ENCODE data around the gene VCL.
A peak's percentile ranks its signal among the peaks of the same experiment; 100 is the strongest.

Gene VCL

GRCh38 chr10:74079028-74079935 lies 81.4 kb downstream of the VCL start:
- no peak overlapping the region; the same call in 1 of the 2 replicates for H3K4me3 ChIP-seq (ENCODE audit: low read depth, low read length)
- no peak overlapping the region for H3K9ac ChIP-seq (ENCODE audit: low read length)

GRCh38 chr10:74079936-74080590 lies 82.1 kb downstream of the VCL start:
- no peaks in the 10 kb centered on the region for H3K27me3 ChIP-seq (ENCODE audit: control insufficient read depth, insufficient read depth, low read length)
- no peaks in the 10 kb centered on the region for H3K9me3 ChIP-seq (ENCODE audit: control insufficient read depth, insufficient read depth, low read depth, low read length)
- peak overlapping the region; percentile 61 for H3K27ac ChIP-seq (ENCODE audit: low read depth, low read length)
- peaks cover 50% of the 10 kb centered on the region for H3K4me1 ChIP-seq (ENCODE audit: control insufficient read depth, insufficient read depth, low read length)
- peaks cover 53% of the 10 kb centered on the region for H3K36me3 ChIP-seq (ENCODE audit: control insufficient read depth, insufficient read depth, low read length)
- no peak overlapping the region; the same call in 1 of the 2 replicates for H3K4me3 ChIP-seq (ENCODE audit: low read depth, low read length)
- H3K9ac ChIP-seq (ENCODE audit: low read length): no peak overlapping the region

More at GRCh38 chr10:74079028-74079935, 81.4 kb downstream of the VCL start:
- Histone ChIP-seq H3K36me3 (ENCODE audit: control insufficient read depth, insufficient read depth, low read length) (peaks cover 57% of the 10 kb centered on the region), H3K27ac (ENCODE audit: low read depth, low read length) (peak overlapping the region; percentile 61), H3K27me3 (ENCODE audit: control insufficient read depth, insufficient read depth, low read length) (no peaks in the 10 kb centered on the region), H3K9me3 (ENCODE audit: control insufficient read depth, insufficient read depth, low read depth, low read length) (no peaks in the 10 kb centered on the region), H3K4me1 (ENCODE audit: control insufficient read depth, insufficient read depth, low read length) (peaks cover 50% of the 10 kb centered on the region)

- peaks cover 47% of the 10 kb centered on the region for H3K4me1 ChIP-seq (ENCODE audit: control insufficient read depth, insufficient read depth, low read length)
- no peak overlapping the region for H3K27ac ChIP-seq (ENCODE audit: low read depth, low read length)
- no peak overlapping the region for H3K4me3 ChIP-seq (ENCODE audit: low read depth, low read length)
- H3K9ac ChIP-seq (ENCODE audit: low read length): no peak overlapping the region
- H3K9me3 ChIP-seq (ENCODE audit: control insufficient read depth, insufficient read depth, low read depth, low read length): no peaks in the 10 kb centered on the region
- H3K27me3 ChIP-seq (ENCODE audit: control insufficient read depth, insufficient read depth, low read length): no peaks in the 10 kb centered on the region
- H3K36me3 ChIP-seq (ENCODE audit: control insufficient read depth, insufficient read depth, low read length): peaks cover 54% of the 10 kb centered on the region
Measured at GRCh38 chr10:74081192-74081803, 83.4 kb downstream of the VCL start.

GRCh38 chr10:74081941-74082718 lies 84.2 kb downstream of the VCL start:
- H3K9me3 ChIP-seq (ENCODE audit: control insufficient read depth, insufficient read depth, low read depth, low read length): no peaks in the 10 kb centered on the region
- no peak overlapping the region for H3K9ac ChIP-seq (ENCODE audit: low read length)
- H3K27me3 ChIP-seq (ENCODE audit: control insufficient read depth, insufficient read depth, low read length): no peaks in the 10 kb centered on the region
- peaks cover 52% of the 10 kb centered on the region for H3K36me3 ChIP-seq (ENCODE audit: control insufficient read depth, insufficient read depth, low read length)
- H3K4me3 ChIP-seq (ENCODE audit: low read depth, low read length): no peak overlapping the region
- H3K27ac ChIP-seq (ENCODE audit: low read depth, low read length): no peak overlapping the region
- peaks cover 40% of the 10 kb centered on the region for H3K4me1 ChIP-seq (ENCODE audit: control insufficient read depth, insufficient read depth, low read length)

DNA sequence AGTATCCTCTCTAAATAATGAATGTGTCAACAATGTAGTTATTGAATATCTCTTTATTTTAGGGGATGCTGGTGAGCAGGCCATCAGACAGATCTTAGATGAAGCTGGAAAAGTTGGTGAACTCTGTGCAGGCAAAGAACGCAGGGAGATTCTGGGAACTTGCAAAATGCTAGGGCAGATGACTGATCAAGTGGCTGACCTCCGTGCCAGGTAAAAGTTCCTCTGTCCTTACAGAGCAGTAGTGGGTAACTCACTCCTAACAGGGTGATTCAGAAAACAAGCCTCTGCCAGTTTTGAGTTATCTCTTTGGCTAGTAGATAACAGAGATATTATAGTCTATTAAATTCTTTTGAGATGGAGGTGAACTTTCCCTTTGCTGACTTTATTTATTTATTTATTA lies 85.4 kb downstream of the VCL start:
- Histone ChIP-seq H3K4me1 (ENCODE audit: control insufficient read depth, insufficient read depth, low read length) (peaks cover 29% of the 10 kb centered on the region), H3K9me3 (ENCODE audit: control insufficient read depth, insufficient read depth, low read depth, low read length) (no peaks in the 10 kb centered on the region), H3K9ac (ENCODE audit: low read length) (no peak overlapping the region), H3K27ac (ENCODE audit: low read depth, low read length) (no peak overlapping the region), H3K4me3 (ENCODE audit: low read depth, low read length) (no peak overlapping the region), H3K36me3 (ENCODE audit: control insufficient read depth, insufficient read depth, low read length) (peaks cover 54% of the 10 kb centered on the region), H3K27me3 (ENCODE audit: control insufficient read depth, insufficient read depth, low read length) (no peaks in the 10 kb centered on the region)

GRCh38 chr10:74084955-74085354 lies 87.0 kb downstream of the VCL start:
- no peak overlapping the region for H3K9ac ChIP-seq (ENCODE audit: low read length)
- peaks cover 66% of the 10 kb centered on the region for H3K36me3 ChIP-seq (ENCODE audit: control insufficient read depth, insufficient read depth, low read length)

DNA sequence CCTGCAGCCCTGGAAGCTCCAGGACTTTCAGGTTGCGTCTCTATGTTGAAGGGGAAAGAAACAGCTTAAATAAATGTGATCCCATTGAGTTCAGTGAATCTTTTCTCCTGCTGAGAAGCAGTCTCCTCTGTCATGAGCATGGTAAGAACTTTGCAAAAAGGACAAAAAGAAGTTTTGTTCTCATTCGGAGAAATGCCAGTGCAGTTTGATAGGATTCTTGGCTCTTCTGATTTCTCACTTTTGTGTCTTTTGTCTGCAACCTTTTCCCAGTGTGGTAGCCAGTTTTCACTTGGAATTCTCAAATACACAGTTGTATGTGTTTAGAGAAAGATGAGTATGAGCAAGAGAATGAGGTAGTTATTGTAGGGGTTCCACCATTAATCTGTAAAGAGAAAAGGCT lies 88.4 kb downstream of the VCL start:
- Histone ChIP-seq H3K4me1 (ENCODE audit: control insufficient read depth, insufficient read depth, low read length) (no peaks in the 10 kb centered on the region), H3K9me3 (ENCODE audit: control insufficient read depth, insufficient read depth, low read depth, low read length) (no peaks in the 10 kb centered on the region), H3K9ac (ENCODE audit: low read length) (no peak overlapping the region), H3K4me3 (ENCODE audit: low read depth, low read length) (no peak overlapping the region), H3K27me3 (ENCODE audit: control insufficient read depth, insufficient read depth, low read length) (no peaks in the 10 kb centered on the region), H3K27ac (ENCODE audit: low read depth, low read length) (no peak overlapping the region), H3K36me3 (ENCODE audit: control insufficient read depth, insufficient read depth, low read length) (peaks cover 80% of the 10 kb centered on the region)

More at GRCh38 chr10:74084955-74085354, 87.0 kb downstream of the VCL start:
- H3K4me1 ChIP-seq (ENCODE audit: control insufficient read depth, insufficient read depth, low read length): peaks cover 12% of the 10 kb centered on the region
- H3K4me3 ChIP-seq (ENCODE audit: low read depth, low read length): no peak overlapping the region
- H3K9me3 ChIP-seq (ENCODE audit: control insufficient read depth, insufficient read depth, low read depth, low read length): no peaks in the 10 kb centered on the region
- H3K27me3 ChIP-seq (ENCODE audit: control insufficient read depth, insufficient read depth, low read length): no peaks in the 10 kb centered on the region
- H3K27ac ChIP-seq (ENCODE audit: low read depth, low read length): no peak overlapping the region

DNA sequence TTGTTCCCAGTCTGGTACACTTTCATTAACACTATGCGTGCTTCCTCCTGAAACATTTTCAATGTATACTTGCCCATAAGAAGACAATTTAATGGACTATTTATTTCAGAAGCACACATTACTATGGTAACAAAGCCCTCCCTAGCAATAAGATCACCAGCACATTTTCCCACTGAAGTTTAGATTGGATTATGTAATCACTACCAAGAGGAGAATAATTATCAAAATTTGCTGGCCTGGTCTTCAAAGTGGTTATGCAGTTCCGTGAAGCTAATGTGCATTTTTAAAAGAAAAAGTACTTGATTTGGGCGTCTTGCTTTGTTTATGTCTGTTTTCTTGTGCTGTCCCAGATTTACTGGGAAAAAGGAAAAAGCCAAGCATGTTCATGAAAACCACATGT lies 90.8 kb downstream of the VCL start:
- Histone ChIP-seq H3K9me3 (ENCODE audit: control insufficient read depth, insufficient read depth, low read depth, low read length) (no peaks in the 10 kb centered on the region), H3K9ac (ENCODE audit: low read length) (no peak overlapping the region), H3K27me3 (ENCODE audit: control insufficient read depth, insufficient read depth, low read length) (no peaks in the 10 kb centered on the region), H3K27ac (ENCODE audit: low read depth, low read length) (no peak overlapping the region), H3K36me3 (ENCODE audit: control insufficient read depth, insufficient read depth, low read length) (peaks cover 78% of the 10 kb centered on the region), H3K4me1 (ENCODE audit: control insufficient read depth, insufficient read depth, low read length) (no peaks in the 10 kb centered on the region), H3K4me3 (ENCODE audit: low read depth, low read length) (no peak overlapping the region)

DNA sequence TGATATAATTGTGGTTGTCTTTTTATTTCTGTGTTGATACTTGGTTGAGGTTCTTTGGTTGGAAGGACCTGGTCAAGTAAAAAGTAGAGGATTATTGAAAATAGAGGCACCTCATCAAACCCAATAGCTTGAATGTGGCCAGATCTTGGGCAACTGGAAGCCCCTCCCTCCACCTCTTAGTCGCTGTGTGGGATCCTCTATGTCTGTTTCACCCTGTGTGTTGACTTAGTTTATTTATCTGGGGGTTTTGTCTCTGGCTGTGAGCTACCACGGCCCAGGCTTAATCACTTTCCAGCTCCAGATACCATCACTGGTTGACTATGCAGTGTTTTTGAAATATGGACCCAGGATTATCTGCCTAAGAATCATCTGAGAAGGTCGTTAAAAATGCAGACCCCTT lies 94.5 kb downstream of the VCL start:
- H3K9ac ChIP-seq (ENCODE audit: low read length): no peak overlapping the region
- H3K36me3 ChIP-seq (ENCODE audit: control insufficient read depth, insufficient read depth, low read length): peaks cover 93% of the 10 kb centered on the region
- H3K27me3 ChIP-seq (ENCODE audit: control insufficient read depth, insufficient read depth, low read length): no peaks in the 10 kb centered on the region
- H3K4me1 ChIP-seq (ENCODE audit: control insufficient read depth, insufficient read depth, low read length): no peaks in the 10 kb centered on the region
- no peaks in the 10 kb centered on the region for H3K9me3 ChIP-seq (ENCODE audit: control insufficient read depth, insufficient read depth, low read depth, low read length)
- H3K4me3 ChIP-seq (ENCODE audit: low read depth, low read length): no peak overlapping the region
- H3K27ac ChIP-seq (ENCODE audit: low read depth, low read length): no peak overlapping the region

- H3K36me3 ChIP-seq (ENCODE audit: control insufficient read depth, insufficient read depth, low read length): peaks cover 95% of the 10 kb centered on the region
- no peak overlapping the region for H3K4me3 ChIP-seq (ENCODE audit: low read depth, low read length)
- H3K27ac ChIP-seq (ENCODE audit: low read depth, low read length): no peak overlapping the region
- H3K9me3 ChIP-seq (ENCODE audit: control insufficient read depth, insufficient read depth, low read depth, low read length): no peaks in the 10 kb centered on the region
- no peaks in the 10 kb centered on the region for H3K27me3 ChIP-seq (ENCODE audit: control insufficient read depth, insufficient read depth, low read length)
- no peaks in the 10 kb centered on the region for H3K4me1 ChIP-seq (ENCODE audit: control insufficient read depth, insufficient read depth, low read length)
- no peak overlapping the region for H3K9ac ChIP-seq (ENCODE audit: low read length)
Measured at GRCh38 chr10:74093530-74094164, 95.7 kb downstream of the VCL start.

Measured in HUES6 (cell line).